ENCODE results near the gene KRT86. TPM values are rescaled to one million over a fixed set of nuclear protein-coding genes. Genes with fewer than 3 reads are reported as not detected.

Gene KRT86
- total RNA-seq, 1 donor from 2014 or later = not detected

DNA sequence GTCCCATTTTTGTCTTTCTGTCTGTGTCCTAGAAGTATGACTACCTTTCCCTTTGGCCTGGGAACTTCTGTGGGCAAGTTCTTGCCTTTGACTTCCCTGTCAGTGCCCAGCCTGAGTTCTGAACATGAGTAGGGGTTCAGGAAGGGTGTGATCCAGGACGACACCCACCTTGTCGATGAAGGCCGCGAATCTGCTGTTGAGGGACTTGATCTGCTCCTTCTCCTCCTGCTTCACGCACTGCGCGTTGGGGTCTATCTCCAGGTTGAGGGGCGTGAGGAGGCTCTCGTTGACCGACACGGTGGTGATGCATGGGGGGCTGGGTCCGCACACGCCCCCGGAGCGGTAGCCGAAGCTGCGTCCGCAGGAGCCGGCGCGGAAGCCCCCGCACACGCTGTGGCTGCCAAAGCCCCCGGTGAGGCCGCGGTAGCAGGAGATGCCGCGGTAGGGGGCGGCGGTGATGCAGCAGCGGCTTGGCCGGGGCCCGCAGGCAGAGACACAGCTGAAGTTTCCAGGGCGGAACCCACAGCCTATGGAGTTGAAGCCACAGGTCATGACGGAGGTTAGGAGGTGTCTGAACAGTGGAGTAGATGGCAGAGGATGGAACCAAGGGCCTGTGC is 46.4 kb downstream of the KRT86 start, which contains the start of gene KRT83:
KRT83 (minus strand) TSS at position 615 of the 617 bp plus-strand sequence; CDS start at position 552, 63 bp downstream.
- H3K27ac Mint-ChIP-seq (ENCODE audit: unreplicated experiment) = no peak within 1 kb of the TSS
- H3K4me3 Mint-ChIP-seq = no peak within 1 kb of the TSS
- DNase-seq (ENCODE audit: low read depth, low spot score) = no peak
- peaks cover 45% of the 10 kb centered on the region for H3K27me3 Mint-ChIP-seq (ENCODE audit: low read depth)
- H3K9me3 Mint-ChIP-seq = no peaks in the 10 kb centered on the region
- TF ChIP-seq, protein P1, sequence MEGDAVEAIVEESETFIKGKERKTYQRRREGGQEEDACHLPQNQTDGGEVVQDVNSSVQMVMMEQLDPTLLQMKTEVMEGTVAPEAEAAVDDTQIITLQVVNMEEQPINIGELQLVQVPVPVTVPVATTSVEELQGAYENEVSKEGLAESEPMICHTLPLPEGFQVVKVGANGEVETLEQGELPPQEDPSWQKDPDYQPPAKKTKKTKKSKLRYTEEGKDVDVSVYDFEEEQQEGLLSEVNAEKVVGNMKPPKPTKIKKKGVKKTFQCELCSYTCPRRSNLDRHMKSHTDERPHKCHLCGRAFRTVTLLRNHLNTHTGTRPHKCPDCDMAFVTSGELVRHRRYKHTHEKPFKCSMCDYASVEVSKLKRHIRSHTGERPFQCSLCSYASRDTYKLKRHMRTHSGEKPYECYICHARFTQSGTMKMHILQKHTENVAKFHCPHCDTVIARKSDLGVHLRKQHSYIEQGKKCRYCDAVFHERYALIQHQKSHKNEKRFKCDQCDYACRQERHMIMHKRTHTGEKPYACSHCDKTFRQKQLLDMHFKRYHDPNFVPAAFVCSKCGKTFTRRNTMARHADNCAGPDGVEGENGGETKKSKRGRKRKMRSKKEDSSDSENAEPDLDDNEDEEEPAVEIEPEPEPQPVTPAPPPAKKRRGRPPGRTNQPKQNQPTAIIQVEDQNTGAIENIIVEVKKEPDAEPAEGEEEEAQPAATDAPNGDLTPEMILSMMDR (conservative IDR thresholded peaks at IDR 0.05) = no peak
- H3K4me1 Mint-ChIP-seq = no peaks in the 10 kb centered on the region
- no peaks in the 10 kb centered on the region for H3K36me3 Mint-ChIP-seq (ENCODE audit: low read depth)

DNA sequence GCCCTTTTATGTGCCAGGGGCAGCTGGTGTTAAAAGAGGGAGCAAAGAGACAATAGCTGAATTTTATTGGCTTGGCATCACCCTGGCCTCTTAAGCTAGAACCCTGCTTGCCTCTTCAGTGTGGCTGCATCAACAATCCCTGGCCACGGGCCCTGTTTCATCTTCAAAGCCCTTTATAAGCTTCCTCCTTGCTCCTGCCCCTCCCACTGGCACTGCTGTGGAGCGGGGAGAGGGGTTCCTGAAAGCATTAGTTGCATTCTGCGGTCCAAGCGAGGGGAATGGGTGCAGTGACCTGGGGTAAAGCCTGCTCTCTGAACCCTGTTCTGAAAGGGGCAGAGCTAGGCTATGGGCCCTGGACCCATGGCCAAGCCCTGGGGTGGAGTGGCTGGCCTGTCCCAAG is 47.0 kb downstream of the KRT86 start:
- TF ChIP-seq, protein P1 (conservative IDR thresholded peaks at IDR 0.05) = no peak
- Mint-ChIP-seq H3K36me3 (ENCODE audit: low read depth) (no peaks in the 10 kb centered on the region), H3K4me1 (no peaks in the 10 kb centered on the region), H3K27me3 (ENCODE audit: low read depth) (peaks cover 45% of the 10 kb centered on the region), H3K9me3 (no peaks in the 10 kb centered on the region), H3K27ac (ENCODE audit: unreplicated experiment) (no peak overlapping the region), H3K4me3 (no peak overlapping the region)
- no peak for DNase-seq (ENCODE audit: low read depth, low spot score)

DNA sequence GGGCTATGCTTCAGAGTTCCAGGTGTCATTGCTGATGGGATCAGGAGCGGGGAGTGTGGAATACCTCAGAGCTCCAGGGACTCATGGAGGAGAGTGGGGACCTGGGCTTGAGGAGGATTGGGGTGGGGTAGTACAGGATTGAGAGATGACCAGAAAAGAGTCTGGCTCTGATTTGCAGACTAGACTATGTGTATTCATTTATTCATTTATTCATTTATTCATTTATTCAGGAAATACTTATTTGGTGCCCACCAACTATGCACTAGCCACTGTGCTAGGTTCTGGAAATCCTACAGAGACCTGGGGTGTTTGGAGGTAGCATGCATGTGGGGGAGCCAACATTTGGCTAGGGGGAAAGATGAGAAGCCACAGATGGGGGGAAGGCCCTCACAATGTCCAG is 47.6 kb downstream of the KRT86 start:
- H3K4me1 Mint-ChIP-seq = no peaks in the 10 kb centered on the region
- no peak overlapping the region for H3K4me3 Mint-ChIP-seq
- peaks cover 45% of the 10 kb centered on the region for H3K27me3 Mint-ChIP-seq (ENCODE audit: low read depth)
- H3K36me3 Mint-ChIP-seq (ENCODE audit: low read depth) = no peaks in the 10 kb centered on the region
- H3K27ac Mint-ChIP-seq (ENCODE audit: unreplicated experiment) = no peak overlapping the region
- no peak for DNase-seq (ENCODE audit: low read depth, low spot score)
- TF ChIP-seq, protein P1 (conservative IDR thresholded peaks at IDR 0.05) = no peak
- H3K9me3 Mint-ChIP-seq = no peaks in the 10 kb centered on the region

DNA sequence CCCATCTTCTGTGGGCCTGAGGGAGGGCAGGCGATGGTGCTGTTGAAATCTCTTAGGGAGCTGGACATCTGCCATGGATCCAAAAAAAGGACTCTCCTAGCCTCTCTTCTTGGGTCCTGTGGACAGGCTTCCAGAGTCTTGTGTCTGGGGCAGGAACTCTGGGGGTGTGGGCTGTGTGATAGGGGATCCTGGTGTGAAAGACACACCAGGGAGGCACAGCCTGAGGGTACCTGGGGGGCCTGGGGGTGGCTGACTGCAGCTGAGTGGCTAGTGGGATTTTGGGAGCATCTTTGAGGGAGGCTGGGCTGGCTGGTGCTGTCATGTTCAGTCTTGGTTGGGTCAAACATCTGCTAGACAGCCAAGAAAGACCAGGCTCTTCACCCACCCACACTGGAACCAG is 48.6 kb downstream of the KRT86 start:
- Mint-ChIP-seq H3K27me3 (ENCODE audit: low read depth) (peaks cover 49% of the 10 kb centered on the region), H3K4me1 (no peaks in the 10 kb centered on the region), H3K9me3 (no peaks in the 10 kb centered on the region), H3K4me3 (no peak overlapping the region), H3K27ac (ENCODE audit: unreplicated experiment) (no peak overlapping the region), H3K36me3 (ENCODE audit: low read depth) (no peaks in the 10 kb centered on the region)
- TF ChIP-seq, protein P1 (conservative IDR thresholded peaks at IDR 0.05) = no peak
- DNase-seq (ENCODE audit: low read depth, low spot score) = no peak

DNA sequence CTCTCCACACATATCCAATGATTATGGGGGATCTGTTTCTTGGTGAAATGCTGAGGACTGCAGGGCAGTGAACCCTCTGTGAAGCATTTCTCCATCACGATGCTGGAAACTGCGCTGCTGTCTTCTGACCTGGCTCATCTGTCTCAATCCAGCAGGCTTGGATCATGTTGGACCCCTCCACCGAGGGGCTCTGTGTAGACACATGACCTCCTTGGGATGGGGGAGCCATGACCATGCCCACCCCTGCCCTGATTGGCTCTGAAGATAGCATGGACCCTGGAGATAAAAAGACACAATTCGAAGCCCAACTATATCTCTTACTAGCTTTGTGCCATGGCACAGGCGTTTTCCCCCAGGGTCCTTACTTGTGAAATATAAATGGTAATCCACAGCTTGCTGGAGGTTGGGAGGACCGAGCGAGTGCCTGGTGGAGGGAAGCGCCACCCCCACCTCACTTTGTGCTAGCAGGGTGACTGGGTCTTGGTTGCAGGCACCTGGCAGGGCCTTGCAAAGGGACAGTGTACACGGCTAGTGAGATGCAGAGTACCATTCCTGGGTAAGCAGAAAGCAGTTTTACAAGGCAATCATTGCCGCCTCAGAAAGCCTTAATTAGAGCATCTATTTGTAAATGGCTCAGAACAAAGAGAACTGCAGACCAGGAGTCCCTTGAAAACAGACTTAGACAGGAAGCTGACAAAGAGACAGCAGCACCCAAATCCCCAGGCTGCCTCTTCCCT is 49.1 kb downstream of the KRT86 start:
- TF ChIP-seq, protein P1 (conservative IDR thresholded peaks at IDR 0.05) = no peak
- H3K4me3 Mint-ChIP-seq = no peak overlapping the region
- H3K4me1 Mint-ChIP-seq = no peaks in the 10 kb centered on the region
- no peaks in the 10 kb centered on the region for H3K9me3 Mint-ChIP-seq
- DNase-seq (ENCODE audit: low read depth, low spot score) = no peak
- H3K36me3 Mint-ChIP-seq (ENCODE audit: low read depth) = no peaks in the 10 kb centered on the region
- H3K27ac Mint-ChIP-seq (ENCODE audit: unreplicated experiment) = no peak overlapping the region
- peaks cover 46% of the 10 kb centered on the region for H3K27me3 Mint-ChIP-seq (ENCODE audit: low read depth)
